Frontal cortex (tissue), 4 donors: Measurements from ENCODE around the gene RTKN. TPM values are rescaled to one million over a fixed set of nuclear protein-coding genes. Genes with fewer than 3 reads are reported as not detected.
A peak's percentile ranks its signal among the peaks of the same experiment; 100 is the strongest.
"Not testable (repeated sequence)": the region's sequence is repeated elsewhere in the genome, so short reads cannot be mapped to it uniquely, and the experiment has no call there.

Source experiments
- DNase-seq, 2 donors: peaks; one replicate each; pipeline ENCODE4 v3.0.0; 2012; ENCODE audit warnings: low spot score in 2 of 2
- FAIRE-seq: peaks from 2 replicates; lab custom pipeline; 2012; peaks lifted over from hg19 to GRCh38; lab: Jason Lieb, UNC
- total RNA-seq: library from RNA; depleted of rRNA; stranded (reverse); fragments of >200 nt; gene quantifications from one replicate; pipeline ENCODE4 v1.2.3, GENCODE V29; 2014
- donor health status: control.
- donor health status: control.
- donor health status: control.

The RTKN gene
- total RNA-seq, 1 donor from 2014 or later, result 2.9 TPM

DNA sequence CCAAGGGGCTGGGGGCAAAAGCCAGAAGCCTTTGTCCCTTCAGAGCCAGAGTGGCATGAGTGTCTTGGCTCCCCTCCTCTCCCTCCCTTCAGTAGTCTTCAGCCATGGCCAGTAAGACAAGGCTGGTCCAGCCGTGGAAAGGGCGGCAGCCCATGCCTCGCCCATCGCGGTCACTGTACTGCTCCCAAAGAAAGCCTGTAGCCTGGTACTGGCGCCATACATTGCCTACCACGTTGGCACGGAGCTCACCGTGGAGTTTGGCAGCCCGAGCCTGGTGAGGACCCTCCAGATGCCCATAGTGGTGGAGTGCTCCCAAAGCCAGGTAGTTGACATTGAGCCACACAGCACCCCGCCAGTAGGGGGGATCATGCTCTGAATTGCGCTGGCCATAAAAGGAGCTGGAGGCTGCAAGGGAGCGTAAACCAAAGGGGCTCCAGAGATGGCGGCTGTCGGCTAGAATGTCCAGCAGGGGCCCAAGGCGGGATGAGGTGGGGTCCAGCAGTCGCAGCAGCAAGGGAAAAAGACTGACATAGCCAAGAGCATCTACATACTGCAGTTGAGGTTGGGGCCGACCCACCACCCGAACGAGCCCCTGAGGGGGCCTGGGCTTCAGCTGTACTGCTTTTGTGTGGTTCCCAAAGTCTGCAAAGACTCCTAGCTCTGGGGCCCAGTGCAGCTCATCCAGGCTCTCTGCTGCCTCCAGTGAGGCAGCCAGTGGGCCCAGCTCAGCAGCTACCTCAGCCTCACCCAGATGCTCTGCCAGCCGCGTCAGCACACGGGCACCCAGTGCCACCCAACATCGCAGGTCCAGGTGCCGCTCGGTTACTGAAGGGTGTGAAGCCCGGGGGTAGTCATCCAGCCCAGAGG, 19.7 kb upstream of the RTKN start:
- no peak for FAIRE-seq

DNA sequence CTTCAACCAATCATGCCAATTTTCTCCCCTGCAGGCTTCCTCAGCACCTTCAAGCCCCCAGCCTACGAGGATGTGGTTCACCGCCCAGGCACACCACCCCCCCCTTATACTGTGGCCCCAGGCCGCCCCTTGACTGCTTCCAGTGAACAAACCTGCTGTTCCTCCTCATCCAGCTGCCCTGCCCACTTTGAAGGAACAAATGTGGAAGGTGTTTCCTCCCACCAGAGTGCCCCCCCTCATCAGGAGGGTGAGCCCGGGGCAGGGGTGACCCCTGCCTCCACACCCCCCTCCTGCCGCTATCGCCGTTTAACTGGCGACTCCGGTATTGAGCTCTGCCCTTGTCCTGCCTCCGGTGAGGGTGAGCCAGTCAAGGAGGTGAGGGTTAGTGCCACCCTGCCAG, 18.4 kb upstream of the RTKN start:
- DNase-seq, FAIRE-seq: not testable (repeated sequence)

More for the DNA sequence above, 19.7 kb upstream of the RTKN start:
- DNase-seq, result no peak

DNA sequence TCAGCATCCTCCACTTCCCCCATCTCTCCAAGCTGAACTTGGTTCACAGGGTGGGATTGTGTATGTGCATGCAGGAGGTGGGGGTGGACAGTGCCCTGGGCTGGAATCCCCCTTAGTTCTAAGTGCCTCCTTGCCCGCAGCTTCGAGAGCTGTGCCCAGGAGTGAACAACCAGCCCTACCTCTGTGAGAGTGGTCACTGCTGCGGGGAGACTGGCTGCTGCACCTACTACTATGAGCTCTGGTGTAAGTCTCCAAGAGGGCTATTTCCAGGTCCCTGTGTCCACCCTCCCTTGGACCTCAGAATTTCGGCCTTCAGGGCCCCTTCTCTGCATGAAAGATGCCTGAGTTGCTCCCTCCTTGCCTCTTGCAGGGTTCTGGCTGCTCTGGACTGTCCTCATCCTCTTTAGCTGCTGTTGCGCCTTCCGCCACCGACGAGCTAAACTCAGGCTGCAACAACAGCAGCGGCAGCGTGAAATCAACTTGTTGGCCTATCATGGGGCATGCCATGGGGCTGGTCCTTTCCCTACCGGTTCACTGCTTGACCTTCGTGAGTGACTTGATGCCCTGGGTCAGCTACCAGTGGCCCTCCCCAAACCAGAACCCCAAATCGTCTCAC, 17.9 kb upstream of the RTKN start:
- not testable (repeated sequence) for FAIRE-seq, DNase-seq

DNA sequence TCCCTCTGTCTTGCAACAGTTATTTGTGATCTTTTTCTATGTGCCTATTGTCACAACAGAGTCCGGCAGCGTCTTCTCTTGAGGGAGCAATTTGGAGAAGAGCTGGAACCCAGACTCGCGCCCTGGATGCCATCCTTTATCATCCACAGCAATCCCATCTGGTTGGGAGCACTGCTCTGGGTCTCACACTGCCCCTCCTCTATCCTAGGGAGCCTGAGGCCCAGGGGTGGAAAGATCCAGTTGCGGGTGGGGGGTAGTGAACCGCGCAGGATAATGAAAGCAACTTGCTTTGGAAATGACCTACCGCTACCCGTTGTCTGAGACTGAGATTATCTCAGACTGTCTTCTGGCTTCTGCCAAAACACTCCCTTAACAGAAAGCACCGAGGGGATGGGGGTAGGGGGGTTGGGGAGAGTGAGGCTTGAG, 17.2 kb upstream of the RTKN start:
- no peak for FAIRE-seq
- DNase-seq, result no peak

DNA sequence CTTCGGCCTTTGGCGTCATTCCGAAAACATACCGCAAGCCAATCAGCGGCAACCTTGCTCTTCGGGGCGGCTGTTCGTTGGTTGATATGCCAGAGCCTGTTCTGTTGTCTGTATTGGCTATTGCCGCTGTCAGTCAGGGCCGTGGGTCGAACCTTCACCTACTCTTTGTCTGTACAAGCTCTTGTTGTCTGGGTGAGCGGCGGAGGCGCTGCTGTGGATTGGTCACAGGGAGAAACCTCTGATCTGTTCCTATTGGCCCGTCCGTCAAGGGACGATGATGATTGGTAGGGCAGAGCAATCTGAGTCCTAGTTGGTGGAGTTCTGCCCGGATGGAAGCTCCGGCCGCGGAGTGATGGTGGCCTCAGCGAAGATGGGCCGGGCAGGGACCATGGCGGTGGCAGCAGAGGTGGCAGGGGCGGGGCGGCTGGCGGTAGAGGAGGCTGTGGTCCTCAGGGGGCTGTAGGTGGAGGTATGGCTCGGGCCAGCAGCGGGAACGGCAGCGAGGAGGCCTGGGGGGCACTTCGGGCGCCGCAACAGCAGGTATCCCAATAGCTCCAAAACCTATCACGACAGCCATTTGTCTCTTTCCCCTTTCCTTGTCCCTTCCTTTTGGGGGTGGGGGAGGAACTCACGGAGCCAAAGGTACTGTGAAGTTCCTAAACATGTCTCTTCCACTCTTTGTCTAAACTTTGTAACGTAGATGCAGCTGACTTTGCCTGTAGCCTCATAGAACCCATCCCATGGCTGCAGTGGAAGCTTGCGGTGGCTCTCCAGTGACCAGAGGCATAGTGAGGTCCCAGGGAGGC, 16.6 kb upstream of the RTKN start, which contains the start of gene WBP1:
WBP1 (plus strand) TSS at position 307 of the 806 bp plus-strand sequence; CDS start at position 472, 165 bp downstream.
- DNase-seq (peak; percentile 94 to 96), FAIRE-seq (peak; percentile 97)

DNA sequence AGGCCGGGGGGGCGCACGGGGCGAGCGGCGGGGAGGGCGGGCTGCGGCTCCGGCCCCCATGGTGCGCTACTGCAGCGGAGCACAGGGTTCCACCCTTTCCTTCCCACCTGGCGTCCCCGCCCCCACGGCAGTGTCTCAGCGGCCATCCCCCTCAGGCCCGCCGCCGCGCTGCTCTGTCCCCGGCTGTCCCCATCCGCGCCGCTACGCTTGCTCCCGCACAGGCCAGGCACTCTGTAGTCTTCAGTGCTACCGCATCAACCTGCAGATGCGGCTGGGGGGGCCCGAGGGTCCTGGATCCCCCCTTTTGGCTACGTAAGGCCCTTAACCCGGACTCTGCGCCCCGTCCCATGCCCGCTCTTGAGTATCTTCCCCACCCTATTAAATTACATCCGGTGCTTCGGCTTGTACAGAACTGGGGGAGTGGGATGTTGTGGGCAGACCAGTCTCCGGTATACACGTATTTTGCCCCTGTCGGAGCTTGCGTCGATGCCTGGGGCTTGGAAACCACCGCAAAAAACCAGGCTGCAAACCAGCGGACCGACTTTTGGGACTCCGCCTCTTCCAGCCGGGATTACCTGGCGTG, 15.9 kb upstream of the RTKN start:
- FAIRE-seq, result no peak
- DNase-seq, result no peak

DNA sequence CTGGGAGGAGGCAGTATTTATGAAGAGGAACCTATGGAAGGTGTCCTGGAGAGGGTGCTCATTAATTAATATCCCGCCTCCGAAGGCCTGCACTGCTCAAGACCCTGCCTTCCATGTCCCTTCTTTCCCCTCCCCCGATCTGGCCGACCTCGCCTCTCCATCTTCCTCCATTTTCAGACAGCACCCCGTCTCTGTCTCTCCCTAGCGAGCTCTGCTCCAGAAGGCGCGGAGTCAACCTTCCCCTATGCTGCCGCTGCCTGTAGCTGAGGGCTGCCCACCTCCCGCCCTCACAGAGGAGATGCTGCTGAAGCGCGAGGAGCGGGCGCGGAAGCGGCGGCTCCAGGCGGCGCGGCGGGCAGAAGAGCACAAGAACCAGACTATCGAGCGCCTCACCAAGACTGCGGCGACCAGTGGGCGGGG, 15.4 kb upstream of the RTKN start:
- no peak for FAIRE-seq

DNA sequence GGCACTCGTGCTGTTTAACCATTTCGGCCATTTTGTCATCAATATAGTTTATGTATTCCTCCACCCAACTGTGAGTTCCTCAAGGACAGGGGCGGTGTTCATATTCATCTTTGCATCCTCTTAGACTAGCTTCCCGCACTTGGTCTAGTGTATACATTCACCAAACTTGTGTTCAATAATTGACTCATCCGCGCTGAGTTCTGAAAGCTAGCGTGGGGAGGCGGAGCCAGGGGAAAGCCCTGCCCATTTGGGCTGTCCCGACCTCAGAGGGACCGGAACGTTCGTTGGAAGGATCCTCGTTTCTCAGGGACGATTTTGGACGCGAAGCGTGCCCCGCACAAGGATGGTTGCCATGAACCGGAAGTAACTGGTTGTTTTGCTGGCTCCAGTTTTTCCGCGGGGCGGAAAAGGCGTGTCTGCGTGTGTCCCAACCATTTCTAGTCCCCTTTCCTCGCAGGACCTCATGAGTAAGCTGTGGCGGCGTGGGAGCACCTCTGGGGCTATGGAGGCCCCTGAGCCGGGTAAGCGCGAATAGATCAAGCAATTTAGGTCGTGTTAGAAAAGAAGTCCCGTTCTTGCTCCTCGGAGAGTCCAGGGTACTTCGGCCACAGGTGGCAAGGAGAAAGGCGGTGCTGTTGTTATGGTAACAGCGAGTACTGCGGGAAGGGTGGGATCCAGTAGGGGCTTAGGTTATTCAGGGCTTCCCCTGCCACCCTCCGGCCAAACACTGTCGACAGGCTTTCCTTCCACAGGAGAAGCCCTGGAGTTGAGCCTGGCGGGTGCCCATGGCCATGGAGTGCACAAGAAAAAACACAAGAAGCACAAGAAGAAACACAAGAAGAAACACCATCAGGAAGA, 13.1 kb upstream of the RTKN start, which contains the start of gene INO80B:
INO80B (plus strand) TSS at position 434 of the 858 bp plus-strand sequence; CDS start at position 464, 30 bp downstream.
- DNase-seq (peak; percentile 82 to 84), FAIRE-seq (peak; percentile 30)

More for the DNA sequence above, 15.4 kb upstream of the RTKN start:
- no peak for DNase-seq

DNA sequence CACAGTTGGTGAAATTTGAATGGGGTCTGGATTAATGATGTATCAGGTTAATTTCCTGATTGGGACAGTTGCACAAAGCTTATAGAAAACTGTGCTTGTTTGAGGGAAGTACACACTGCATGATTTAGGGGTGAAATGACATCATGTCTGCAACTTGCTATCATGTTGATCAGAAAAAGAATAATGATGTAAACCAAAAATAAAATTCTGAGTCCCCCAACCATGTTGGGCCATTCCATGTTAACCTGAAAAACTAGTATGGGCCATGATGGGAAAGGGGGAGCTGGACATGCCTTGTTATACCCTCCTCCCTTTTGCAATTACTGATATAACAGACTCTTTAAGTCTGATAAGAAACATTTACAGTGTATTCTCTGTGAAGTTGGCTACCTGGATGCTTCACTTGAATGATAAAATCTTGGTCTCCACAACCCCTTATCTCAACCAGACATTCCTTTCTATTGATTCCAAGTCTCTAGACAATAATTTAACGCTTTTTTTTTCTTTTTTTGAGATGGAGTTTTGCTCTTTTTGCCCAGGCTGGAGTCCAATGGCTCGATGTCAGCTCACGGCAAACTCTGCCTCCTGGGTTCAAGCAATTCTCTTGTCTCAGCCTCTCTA, 8.9 kb upstream of the RTKN start:
- no peak for DNase-seq
- no peak for FAIRE-seq

DNA sequence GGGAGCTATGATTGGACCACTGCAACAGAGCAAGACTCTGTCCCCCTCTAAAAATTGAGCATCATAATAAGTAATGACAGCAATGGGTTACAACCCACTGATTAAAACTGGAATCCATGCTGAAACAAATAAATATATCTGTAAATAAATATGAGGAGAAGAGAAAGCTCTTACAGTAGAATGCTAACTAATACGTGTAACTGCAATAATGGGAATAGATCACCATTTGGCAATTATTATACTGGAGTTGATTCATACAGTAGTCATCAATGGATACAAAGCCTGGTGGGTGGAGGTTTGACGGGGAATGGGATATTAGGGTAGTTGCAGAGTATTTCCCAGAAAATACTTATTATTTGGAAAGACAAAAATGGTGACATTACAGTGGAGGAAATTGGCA, 7.0 kb upstream of the RTKN start:
- DNase-seq, result no peak
- FAIRE-seq, result no peak

DNA sequence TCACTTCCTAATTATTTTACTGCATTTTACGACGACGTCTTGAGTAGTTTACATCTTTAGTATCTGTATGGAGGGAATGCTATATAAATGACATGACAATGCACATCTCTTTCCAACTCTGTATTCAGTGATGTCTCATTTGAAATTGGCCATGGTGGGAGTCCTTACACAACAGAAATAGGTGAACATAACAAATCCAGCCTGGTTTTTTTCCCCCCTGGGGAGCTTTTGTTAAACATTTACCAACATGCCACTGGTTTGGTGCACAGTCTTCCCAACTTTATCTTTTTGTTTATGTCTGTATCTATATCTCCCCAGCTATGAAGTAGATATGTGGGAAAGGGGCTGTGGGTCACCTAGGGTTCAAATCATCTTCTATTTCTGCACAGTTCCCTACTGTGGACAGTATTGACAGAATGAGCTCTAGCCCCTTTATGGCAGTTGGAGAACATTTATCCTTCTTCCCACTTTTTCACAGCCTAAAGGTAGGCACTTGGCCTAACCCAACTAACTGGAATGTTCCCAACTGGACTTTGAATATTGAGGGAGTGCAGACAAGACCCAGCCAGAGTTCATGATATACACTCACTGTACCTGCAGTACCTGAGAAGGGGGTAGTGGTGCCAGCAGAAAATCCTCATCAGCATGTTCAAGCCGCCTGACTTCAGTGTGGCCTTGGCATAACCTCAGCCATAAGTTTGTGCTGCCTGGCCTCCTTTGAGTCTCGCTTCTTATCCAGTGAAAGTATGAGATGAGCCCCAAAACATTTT, 5.7 kb upstream of the RTKN start:
- FAIRE-seq (no peak), DNase-seq (no peak)

DNA sequence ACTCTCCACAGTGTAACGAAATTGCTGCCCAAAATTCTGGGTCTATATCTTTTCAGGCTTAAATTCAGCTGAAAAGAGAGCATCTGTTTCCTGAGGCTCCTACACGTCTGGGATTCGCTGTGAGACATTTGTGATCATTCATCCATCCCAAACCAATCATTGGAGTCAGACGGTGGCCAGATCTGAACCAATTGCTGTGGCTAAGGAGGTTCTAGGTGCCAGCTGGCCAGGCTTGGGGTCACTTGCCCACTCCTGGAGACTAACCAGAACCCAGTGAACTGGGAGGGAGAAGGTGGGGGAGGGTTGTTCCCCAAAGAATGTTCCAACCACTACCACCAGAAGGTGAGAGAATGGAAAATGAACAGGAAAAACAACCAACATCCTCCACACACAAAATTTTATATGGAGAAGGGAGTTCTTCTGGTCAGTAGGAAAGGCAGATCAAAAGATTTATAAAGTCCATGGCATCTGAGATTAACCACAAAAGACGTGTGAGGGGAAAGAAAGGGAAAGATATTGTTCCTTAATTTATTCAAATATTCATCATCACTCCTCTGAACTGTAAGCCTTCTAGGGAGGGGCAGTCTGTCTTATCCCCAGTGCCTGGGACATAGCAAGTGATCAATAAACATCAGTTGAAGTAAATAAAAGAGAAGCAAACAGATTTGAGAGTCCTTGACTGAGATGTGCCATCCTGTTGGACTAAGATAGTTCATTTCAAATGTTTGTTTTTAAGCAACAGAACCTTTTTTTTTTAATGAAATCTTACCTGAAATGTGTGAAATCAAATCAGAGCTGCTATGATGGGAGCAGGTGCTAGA, 3.0 kb upstream of the RTKN start:
- no peak for DNase-seq
- no peak for FAIRE-seq

DNA sequence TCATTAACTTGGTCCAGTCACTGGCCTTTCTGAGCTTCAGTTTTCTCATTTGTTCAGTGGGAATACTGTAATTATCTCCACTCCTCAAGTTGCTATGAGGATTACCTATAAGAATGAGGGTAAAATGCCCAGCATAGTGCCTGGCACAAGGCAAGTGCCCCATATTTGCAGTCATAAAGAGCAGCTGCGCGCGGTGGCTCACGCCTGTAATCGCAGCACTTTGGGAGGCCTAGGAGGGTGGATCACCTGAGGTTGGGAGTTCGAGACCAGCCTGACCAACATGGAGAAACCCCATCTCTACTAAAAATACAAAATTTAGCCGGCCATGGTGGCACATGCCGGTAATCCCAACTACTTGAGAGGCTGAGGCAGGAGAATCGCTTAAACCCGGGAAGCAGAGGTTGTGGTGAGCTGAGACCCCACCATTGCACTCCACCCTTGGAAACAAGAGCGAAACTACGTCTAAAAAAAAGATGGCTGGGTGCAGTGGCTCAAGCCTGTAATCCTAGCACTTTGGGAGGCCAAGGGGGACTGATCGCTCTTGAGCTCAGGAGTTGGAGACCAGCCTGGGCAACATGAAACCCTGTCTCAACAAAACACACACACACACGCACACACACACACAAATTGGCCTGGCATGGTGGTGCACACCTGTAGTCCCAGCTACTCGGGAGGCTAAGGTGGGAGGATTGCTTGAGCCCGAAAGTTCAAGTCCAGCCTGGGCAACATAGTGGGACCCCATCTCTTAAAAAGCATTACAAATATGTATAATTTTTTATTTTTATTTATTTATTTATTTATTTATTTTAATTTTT, 953 bp upstream of the RTKN start:
- FAIRE-seq, DNase-seq: not testable (repeated sequence)

DNA sequence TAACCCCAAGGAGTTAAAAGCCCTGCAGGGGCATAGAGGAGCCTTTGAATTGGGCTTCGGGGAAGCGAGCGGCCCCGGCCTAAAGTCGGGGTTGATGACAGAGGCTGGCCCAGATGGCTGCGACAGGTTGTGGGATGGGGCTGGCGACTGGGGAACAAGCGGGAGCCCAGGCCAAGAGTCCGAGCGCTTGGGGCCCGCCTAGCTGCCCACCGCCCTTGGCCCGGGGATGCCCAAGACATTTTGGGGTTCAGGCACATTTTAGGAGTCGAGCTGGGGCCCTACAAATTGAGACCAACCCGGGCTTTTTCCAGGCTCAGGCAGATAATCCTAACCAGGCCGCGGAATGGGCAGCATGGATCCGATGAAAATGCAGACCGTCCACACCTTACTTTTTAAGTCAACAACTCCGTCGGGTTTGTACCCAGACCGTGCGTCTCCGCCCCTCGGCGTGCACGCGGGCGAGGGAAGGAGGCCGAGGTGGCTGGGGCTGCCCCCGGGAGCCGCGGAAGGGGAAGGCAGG, 507 bp downstream of the RTKN start:
- no peak for FAIRE-seq
- no peak for DNase-seq

DNA sequence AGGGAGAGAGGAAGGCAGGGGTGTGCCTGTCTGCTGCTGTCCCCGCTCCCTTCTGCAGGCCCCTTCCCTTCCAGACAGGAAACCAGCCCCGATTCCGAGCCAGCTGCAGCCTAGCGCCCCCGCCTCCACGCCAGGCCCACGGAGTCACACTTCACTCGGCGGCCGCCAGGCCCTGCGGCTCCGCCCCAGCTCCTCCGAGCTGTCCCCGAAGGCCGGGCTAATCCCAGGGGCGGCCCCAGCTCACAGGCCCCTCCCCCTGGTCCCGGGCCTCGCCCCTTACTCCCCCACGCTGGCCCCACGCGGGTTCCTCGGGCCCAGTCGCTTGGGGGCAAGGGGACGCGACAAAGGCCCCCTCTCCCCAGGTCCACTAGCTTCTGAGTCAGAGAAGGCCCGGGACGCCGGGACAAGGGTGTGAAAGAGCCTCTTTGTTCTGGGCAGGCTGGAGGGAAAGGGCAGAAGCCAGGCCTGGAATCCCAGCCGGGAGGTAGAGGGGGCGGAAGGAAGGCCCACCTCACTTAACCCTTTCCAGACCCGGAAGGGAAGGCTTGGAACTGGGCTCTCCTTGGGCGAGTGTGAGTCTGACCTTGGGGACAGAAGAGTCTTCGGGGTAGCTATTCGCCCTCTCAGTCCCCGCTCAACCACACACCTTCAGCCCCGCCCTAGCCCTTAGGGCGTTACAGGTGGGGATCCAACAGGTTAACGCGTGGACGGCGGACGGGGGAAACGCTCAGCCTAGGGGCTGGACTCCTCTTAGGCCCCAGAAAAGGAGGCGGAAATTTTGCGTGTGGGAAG, 1.2 kb downstream of the RTKN start:
- FAIRE-seq, result no peak
- peak; percentile 96 to 97 for DNase-seq
